ENCODE results near the gene USP9Y.

The USP9Y gene

DNA sequence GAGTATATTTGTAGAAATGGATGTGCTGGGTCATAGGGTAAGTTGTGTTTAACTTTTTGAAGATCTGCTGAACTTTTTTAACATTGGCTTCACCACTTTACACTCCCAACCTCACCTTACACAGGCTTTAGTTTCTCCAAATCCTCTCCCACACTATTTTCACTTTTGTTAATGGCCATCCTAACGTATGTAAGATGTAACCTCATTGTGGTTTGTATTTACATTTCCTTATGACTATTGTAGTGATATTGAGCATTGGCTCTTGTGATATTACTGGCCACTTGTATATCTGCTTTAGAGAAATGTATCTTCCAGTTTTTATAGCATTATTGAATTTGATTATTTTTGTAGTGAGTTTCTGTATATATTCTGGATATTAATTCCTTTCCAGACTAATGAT is 93.0 kb downstream of the USP9Y start:
- H3K9me3 ChIP-seq (ENCODE audit: control insufficient read depth, insufficient read depth, low read length): no peaks in the 10 kb centered on the region
- H3K9ac ChIP-seq (ENCODE audit: low read depth, low read length): no peak overlapping the region
- no peak overlapping the region for H3K4me3 ChIP-seq (ENCODE audit: low read depth, low read length)
- H3K27me3 ChIP-seq (ENCODE audit: control insufficient read depth, insufficient read depth, low read length): no peaks in the 10 kb centered on the region
- no peaks in the 10 kb centered on the region for H3K36me3 ChIP-seq (ENCODE audit: control insufficient read depth, insufficient read depth, low read length)
- H3K4me1 ChIP-seq (ENCODE audit: control insufficient read depth, insufficient read depth, low read length): no peaks in the 10 kb centered on the region

DNA sequence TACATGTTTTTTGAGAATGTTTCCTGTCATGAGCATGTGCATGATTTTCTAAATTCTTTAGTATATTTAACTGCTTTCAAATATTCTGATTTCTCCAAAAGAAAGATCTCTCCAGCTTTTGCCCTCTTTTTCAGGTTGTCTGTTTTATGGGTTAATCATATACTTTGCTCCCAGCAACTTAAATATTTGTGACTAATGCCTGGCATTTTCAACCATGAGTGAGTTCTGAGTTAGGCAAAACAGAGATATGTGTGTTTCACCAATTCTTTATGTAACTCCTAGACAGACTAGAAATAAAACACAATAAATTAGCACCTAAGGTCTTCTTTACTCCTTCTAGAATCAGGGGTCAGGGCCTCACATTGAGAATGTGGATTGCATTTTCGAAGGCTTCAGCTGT is 107.0 kb downstream of the USP9Y start:
- Histone ChIP-seq H3K9me3 (ENCODE audit: control insufficient read depth, insufficient read depth, low read length) (no peaks in the 10 kb centered on the region), H3K36me3 (ENCODE audit: control insufficient read depth, insufficient read depth, low read length) (no peaks in the 10 kb centered on the region), H3K9ac (ENCODE audit: low read depth, low read length) (no peak overlapping the region), H3K4me3 (ENCODE audit: low read depth, low read length) (no peak overlapping the region), H3K4me1 (ENCODE audit: control insufficient read depth, insufficient read depth, low read length) (no peaks in the 10 kb centered on the region), H3K27me3 (ENCODE audit: control insufficient read depth, insufficient read depth, low read length) (no peaks in the 10 kb centered on the region)

DNA sequence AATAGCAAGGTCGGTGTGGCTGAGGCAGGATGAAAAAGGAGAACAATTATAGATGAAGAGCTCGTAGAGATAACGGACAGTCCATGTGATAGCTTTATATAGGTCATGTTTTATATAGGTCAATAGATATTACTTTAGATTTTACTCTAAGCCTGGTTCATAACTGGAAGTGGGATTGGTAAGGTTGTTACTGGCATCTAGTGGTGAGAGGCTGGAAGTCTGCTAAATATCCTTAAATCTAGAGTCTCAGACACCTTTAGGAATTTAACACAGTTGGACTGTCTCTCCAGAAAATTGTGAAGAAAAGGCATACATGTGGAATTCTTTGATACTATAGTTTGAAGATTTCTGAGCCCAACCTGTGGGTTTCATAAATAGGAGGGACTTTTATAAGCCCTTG is 108.0 kb downstream of the USP9Y start:
- no peak overlapping the region for H3K4me3 ChIP-seq (ENCODE audit: low read depth, low read length)
- no peak overlapping the region for H3K9ac ChIP-seq (ENCODE audit: low read depth, low read length)
- H3K9me3 ChIP-seq (ENCODE audit: control insufficient read depth, insufficient read depth, low read length): no peaks in the 10 kb centered on the region
- no peaks in the 10 kb centered on the region for H3K27me3 ChIP-seq (ENCODE audit: control insufficient read depth, insufficient read depth, low read length)
- no peaks in the 10 kb centered on the region for H3K4me1 ChIP-seq (ENCODE audit: control insufficient read depth, insufficient read depth, low read length)
- H3K36me3 ChIP-seq (ENCODE audit: control insufficient read depth, insufficient read depth, low read length): no peaks in the 10 kb centered on the region

DNA sequence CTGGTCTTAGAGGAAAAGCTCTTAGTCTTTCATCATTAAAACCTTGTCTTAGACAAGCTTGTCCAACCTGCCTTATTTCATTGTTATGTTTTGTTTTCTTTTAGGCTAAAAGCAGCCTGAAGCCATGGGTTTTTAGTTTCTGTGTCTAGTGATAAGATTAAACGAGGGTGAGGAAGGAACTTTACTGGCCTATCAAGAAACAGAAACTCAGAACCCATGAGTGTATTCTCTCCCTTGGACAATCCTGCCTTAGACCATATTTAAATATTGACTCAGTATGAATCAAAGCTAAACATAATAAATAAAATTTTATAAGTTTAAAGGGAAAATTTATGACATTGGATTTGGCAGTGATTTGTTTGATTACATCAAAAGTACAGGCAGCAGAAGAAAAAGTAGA is 122.4 kb downstream of the USP9Y start:
- H3K4me1 ChIP-seq (ENCODE audit: control insufficient read depth, insufficient read depth, low read length): no peaks in the 10 kb centered on the region
- H3K27me3 ChIP-seq (ENCODE audit: control insufficient read depth, insufficient read depth, low read length): no peaks in the 10 kb centered on the region

DNA sequence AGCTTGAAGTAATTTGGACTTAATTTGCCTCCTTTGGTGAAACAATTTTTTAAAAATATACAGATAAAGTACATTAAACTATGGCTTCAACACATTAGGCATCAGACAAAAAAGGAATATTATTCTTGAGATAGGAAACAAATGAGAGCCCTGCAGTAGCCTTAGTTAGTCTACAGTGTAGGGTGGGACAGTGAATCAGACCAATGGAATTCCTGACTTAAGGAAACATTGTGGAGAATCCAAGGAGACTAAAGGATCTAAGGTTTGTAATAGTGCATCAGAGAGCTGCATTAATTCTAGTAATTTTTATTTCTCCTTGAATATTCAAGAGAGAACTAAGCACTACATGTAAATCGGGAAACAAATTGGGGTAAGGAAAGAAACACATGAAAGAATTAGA is 125.8 kb downstream of the USP9Y start:
- no peaks in the 10 kb centered on the region for H3K36me3 ChIP-seq (ENCODE audit: control insufficient read depth, insufficient read depth, low read length)
- H3K9ac ChIP-seq (ENCODE audit: low read depth, low read length): no peak overlapping the region
- no peaks in the 10 kb centered on the region for H3K9me3 ChIP-seq (ENCODE audit: control insufficient read depth, insufficient read depth, low read length)
- no peak overlapping the region for H3K4me3 ChIP-seq (ENCODE audit: low read depth, low read length)
- H3K4me1 ChIP-seq (ENCODE audit: control insufficient read depth, insufficient read depth, low read length): no peaks in the 10 kb centered on the region
- no peaks in the 10 kb centered on the region for H3K27me3 ChIP-seq (ENCODE audit: control insufficient read depth, insufficient read depth, low read length)

More for the DNA sequence above, 122.4 kb downstream of the USP9Y start:
- Histone ChIP-seq H3K4me3 (ENCODE audit: low read depth, low read length) (no peak overlapping the region), H3K9ac (ENCODE audit: low read depth, low read length) (no peak overlapping the region), H3K36me3 (ENCODE audit: control insufficient read depth, insufficient read depth, low read length) (no peaks in the 10 kb centered on the region), H3K9me3 (ENCODE audit: control insufficient read depth, insufficient read depth, low read length) (no peaks in the 10 kb centered on the region)

DNA sequence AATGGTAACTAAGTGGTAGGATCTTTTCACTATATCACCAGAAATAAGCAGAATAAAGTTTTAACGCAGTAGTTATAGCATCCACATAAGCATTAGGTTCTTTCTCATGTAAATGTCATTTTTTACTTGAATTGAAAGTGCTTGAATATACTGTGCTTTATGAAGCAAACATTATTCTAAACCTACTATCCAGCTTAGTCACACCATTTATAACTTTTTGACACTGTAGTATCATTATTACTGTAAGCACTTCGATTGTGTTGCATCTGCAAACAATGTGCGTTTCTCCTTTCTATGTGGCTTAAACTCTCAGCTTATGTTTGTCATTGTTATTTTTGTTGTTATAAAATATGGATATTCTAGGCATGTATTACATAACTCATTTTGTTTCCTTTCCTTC is 132.3 kb downstream of the USP9Y start:
- H3K27me3 ChIP-seq (ENCODE audit: control insufficient read depth, insufficient read depth, low read length): no peaks in the 10 kb centered on the region
- H3K9ac ChIP-seq (ENCODE audit: low read depth, low read length): no peak overlapping the region
- H3K4me3 ChIP-seq (ENCODE audit: low read depth, low read length): no peak overlapping the region
- no peaks in the 10 kb centered on the region for H3K4me1 ChIP-seq (ENCODE audit: control insufficient read depth, insufficient read depth, low read length)
- no peaks in the 10 kb centered on the region for H3K36me3 ChIP-seq (ENCODE audit: control insufficient read depth, insufficient read depth, low read length)
- H3K9me3 ChIP-seq (ENCODE audit: control insufficient read depth, insufficient read depth, low read length): no peaks in the 10 kb centered on the region

DNA sequence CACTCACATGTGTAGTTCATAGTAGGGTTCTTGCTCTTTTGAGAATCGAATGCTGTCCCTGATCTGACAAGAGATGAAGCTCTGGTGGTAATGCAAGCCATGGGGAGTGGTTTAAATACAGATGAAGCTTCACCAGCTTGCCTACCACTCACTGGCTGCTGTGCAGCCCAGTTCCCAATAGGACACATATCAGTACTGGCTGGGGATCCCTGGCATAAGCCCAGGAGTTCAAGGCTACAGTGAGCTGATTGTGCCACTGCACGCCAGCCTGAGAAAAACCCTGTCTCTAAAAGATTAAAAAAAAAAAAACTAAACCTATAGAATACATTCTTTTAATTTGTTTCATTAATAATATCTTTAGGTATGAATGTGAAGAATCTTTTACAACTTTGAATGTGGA is 136.5 kb downstream of the USP9Y start:
- H3K27me3 ChIP-seq (ENCODE audit: control insufficient read depth, insufficient read depth, low read length): no peaks in the 10 kb centered on the region
- no peak overlapping the region for H3K4me3 ChIP-seq (ENCODE audit: low read depth, low read length)
- no peak overlapping the region for H3K9ac ChIP-seq (ENCODE audit: low read depth, low read length)
- H3K36me3 ChIP-seq (ENCODE audit: control insufficient read depth, insufficient read depth, low read length): no peaks in the 10 kb centered on the region
- no peaks in the 10 kb centered on the region for H3K9me3 ChIP-seq (ENCODE audit: control insufficient read depth, insufficient read depth, low read length)
- H3K4me1 ChIP-seq (ENCODE audit: control insufficient read depth, insufficient read depth, low read length): no peaks in the 10 kb centered on the region

DNA sequence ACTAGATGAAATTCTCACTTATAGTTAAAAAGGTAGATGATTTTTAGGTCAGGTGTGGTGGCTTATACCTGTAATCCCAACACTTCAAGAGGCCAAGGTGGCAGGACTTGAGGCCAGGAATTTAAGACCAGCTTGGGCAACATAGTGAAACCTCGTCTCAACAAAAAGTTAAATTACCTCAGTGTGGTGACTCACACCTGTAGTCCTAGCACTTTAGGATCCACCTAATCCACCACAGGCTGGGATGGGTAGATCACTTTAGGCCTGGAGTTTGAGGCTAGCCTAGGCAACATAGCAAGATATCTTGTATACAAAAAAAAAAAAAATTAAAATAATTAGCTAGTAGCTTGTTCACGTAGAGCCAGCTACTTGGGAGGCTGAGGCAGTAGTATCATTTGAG is 140.3 kb downstream of the USP9Y start:
- Histone ChIP-seq H3K36me3 (ENCODE audit: control insufficient read depth, insufficient read depth, low read length) (no peaks in the 10 kb centered on the region), H3K9me3 (ENCODE audit: control insufficient read depth, insufficient read depth, low read length) (no peaks in the 10 kb centered on the region), H3K4me3 (ENCODE audit: low read depth, low read length) (no peak overlapping the region), H3K27me3 (ENCODE audit: control insufficient read depth, insufficient read depth, low read length) (no peaks in the 10 kb centered on the region), H3K9ac (ENCODE audit: low read depth, low read length) (no peak overlapping the region), H3K4me1 (ENCODE audit: control insufficient read depth, insufficient read depth, low read length) (no peaks in the 10 kb centered on the region)

DNA sequence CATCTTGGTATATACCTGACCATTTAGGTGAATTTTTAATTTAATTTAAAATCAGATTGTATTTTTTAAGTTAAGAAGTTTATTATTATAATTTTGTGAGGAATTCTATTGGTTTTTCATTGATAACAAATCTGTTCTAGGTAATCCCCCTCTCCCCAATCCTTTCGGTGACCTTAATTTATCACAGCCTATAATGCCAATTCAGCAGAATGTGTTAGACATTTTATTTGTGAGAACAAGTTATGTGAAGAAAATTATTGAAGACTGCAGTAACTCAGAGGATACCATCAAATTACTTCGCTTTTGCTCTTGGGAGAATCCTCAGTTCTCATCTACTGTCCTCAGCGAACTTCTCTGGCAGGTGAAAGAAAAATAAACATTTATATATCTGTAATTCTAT is 145.8 kb downstream of the USP9Y start:
- Histone ChIP-seq H3K4me1 (ENCODE audit: control insufficient read depth, insufficient read depth, low read length) (no peaks in the 10 kb centered on the region), H3K36me3 (ENCODE audit: control insufficient read depth, insufficient read depth, low read length) (no peaks in the 10 kb centered on the region)

DNA sequence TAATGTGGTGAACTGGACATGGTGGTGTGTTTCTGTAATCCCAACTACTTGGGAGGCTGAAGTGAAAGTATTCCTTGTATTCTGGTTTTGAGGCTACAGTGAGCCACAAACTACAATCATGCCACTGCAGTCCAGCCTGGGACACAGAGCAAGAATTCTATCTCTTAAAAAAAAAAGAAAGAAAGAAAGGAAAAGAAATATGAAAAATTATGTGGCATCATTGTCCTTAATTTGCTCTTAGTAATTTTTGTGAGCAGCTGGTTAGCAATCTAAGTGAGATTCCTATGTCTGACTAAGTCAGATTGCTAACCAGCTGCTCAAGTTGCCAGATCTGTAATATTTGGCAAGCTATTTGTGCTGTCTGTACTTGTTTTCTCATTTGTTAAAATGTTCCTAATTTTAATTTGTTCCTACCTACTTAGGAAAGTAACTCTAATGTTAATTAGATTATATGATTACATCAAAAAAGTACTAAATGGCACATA is 154.8 kb downstream of the USP9Y start:
- Histone ChIP-seq H3K4me3 (ENCODE audit: low read depth, low read length) (no peak overlapping the region), H3K9ac (ENCODE audit: low read depth, low read length) (no peak overlapping the region), H3K36me3 (ENCODE audit: control insufficient read depth, insufficient read depth, low read length) (no peaks in the 10 kb centered on the region), H3K9me3 (ENCODE audit: control insufficient read depth, insufficient read depth, low read length) (no peaks in the 10 kb centered on the region), H3K4me1 (ENCODE audit: control insufficient read depth, insufficient read depth, low read length) (no peaks in the 10 kb centered on the region), H3K27me3 (ENCODE audit: control insufficient read depth, insufficient read depth, low read length) (no peaks in the 10 kb centered on the region)

More for the DNA sequence above, 145.8 kb downstream of the USP9Y start:
- Histone ChIP-seq H3K9ac (ENCODE audit: low read depth, low read length) (no peak overlapping the region), H3K4me3 (ENCODE audit: low read depth, low read length) (no peak overlapping the region), H3K9me3 (ENCODE audit: control insufficient read depth, insufficient read depth, low read length) (no peaks in the 10 kb centered on the region), H3K27me3 (ENCODE audit: control insufficient read depth, insufficient read depth, low read length) (no peaks in the 10 kb centered on the region)

DNA sequence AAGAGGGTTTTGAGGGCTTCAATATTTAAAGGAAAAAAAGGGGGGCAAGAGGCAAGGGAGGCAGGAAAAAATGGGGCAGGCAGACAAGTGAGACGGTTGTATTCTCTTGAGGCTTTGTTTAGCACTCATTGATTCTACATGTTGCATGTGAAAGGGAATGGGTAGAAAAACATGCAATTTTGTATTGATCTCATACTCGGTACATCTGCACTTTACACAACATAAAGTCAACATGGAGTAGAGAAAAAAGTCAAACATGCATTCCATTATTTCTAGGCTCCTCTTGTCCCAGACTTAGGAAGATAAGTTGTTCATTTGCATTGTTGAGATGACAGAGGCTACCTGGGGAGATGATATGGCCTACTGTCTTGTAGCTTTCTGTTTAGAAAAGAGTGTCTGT is 166.9 kb downstream of the USP9Y start:
- H3K27me3 ChIP-seq (ENCODE audit: control insufficient read depth, insufficient read depth, low read length): no peaks in the 10 kb centered on the region
- no peaks in the 10 kb centered on the region for H3K9me3 ChIP-seq (ENCODE audit: control insufficient read depth, insufficient read depth, low read length)
- H3K4me3 ChIP-seq (ENCODE audit: low read depth, low read length): no peak overlapping the region
- no peak overlapping the region for H3K9ac ChIP-seq (ENCODE audit: low read depth, low read length)
- H3K4me1 ChIP-seq (ENCODE audit: control insufficient read depth, insufficient read depth, low read length): no peaks in the 10 kb centered on the region
- H3K36me3 ChIP-seq (ENCODE audit: control insufficient read depth, insufficient read depth, low read length): no peaks in the 10 kb centered on the region

DNA sequence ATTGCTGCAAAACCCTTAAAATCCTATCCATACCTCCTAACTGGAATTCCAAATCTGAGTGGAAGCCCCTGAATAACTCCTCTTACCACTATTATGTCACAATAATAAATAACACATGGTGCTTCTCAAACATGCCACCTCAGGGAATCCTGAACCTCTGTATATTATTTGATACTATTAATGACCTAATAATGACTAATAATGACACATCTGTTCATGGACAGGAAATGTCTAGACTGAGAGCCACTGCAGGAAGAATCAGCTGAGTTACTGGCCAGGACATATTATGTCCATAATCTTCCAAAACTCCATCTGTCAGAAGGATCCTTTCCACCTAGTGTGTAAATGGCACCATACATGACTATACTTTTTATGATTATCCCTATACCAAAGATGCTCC is 195.9 kb downstream of the USP9Y start:
- no peaks in the 10 kb centered on the region for H3K36me3 ChIP-seq (ENCODE audit: control insufficient read depth, insufficient read depth, low read length)
- no peak overlapping the region for H3K9ac ChIP-seq (ENCODE audit: low read depth, low read length)
- H3K4me3 ChIP-seq (ENCODE audit: low read depth, low read length): no peak overlapping the region
- H3K27me3 ChIP-seq (ENCODE audit: control insufficient read depth, insufficient read depth, low read length): no peaks in the 10 kb centered on the region
- no peaks in the 10 kb centered on the region for H3K9me3 ChIP-seq (ENCODE audit: control insufficient read depth, insufficient read depth, low read length)
- no peaks in the 10 kb centered on the region for H3K4me1 ChIP-seq (ENCODE audit: control insufficient read depth, insufficient read depth, low read length)

DNA sequence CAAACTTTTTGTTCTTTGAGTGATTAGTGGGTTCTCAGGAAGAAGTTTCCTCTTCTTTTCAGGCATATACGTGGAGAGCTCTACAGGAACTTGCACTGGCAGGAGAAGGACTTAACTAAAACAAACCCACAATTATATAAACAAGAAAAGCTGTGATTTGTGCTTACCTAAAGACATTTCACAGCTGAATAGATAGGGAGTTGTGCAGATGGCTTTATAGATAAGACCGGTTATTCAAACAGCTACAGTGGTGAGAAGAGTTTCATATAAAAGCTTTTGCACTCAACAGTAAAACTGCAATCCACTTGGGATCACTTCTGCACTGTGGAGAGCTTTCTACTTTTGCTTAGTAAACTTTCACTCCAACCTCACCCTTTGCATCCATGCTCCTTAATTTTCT is 197.6 kb downstream of the USP9Y start:
- no peaks in the 10 kb centered on the region for H3K4me1 ChIP-seq (ENCODE audit: control insufficient read depth, insufficient read depth, low read length)
- H3K9me3 ChIP-seq (ENCODE audit: control insufficient read depth, insufficient read depth, low read length): no peaks in the 10 kb centered on the region
- H3K36me3 ChIP-seq (ENCODE audit: control insufficient read depth, insufficient read depth, low read length): no peaks in the 10 kb centered on the region
- H3K4me3 ChIP-seq (ENCODE audit: low read depth, low read length): no peak overlapping the region
- no peak overlapping the region for H3K9ac ChIP-seq (ENCODE audit: low read depth, low read length)
- H3K27me3 ChIP-seq (ENCODE audit: control insufficient read depth, insufficient read depth, low read length): no peaks in the 10 kb centered on the region

Data from iPS-15b (cell line).